ENCODE data around the gene GPC6.

Gene GPC6

GRCh38 chr13:93686399-93686798 is 459.8 kb downstream of the GPC6 start:
- DNase-seq (ENCODE audit: low read depth): no peak

GRCh38 chr13:93687261-93687660 is 460.7 kb downstream of the GPC6 start:
- no peak for DNase-seq (ENCODE audit: low read depth)

GRCh38 chr13:93689333-93689732 is 462.7 kb downstream of the GPC6 start:
- no peak for DNase-seq (ENCODE audit: low read depth)

GRCh38 chr13:93690139-93690538 is 463.5 kb downstream of the GPC6 start:
- no peak for DNase-seq (ENCODE audit: low read depth)

GRCh38 chr13:93698016-93698613 is 471.5 kb downstream of the GPC6 start:
- DNase-seq (ENCODE audit: low read depth): no peak

GRCh38 chr13:93700115-93700514 is 473.5 kb downstream of the GPC6 start:
- no peak for DNase-seq (ENCODE audit: low read depth)

- no peak for DNase-seq (ENCODE audit: low read depth)
These were observed 481.9 kb downstream of the GPC6 start for GRCh38 chr13:93708308-93709075.

- no peak for DNase-seq (ENCODE audit: low read depth)
These were observed 483.1 kb downstream of the GPC6 start for GRCh38 chr13:93709506-93710244.

GRCh38 chr13:93714171-93714570 is 487.6 kb downstream of the GPC6 start:
- DNase-seq (ENCODE audit: low read depth): no peak

GRCh38 chr13:93715866-93716265 is 489.3 kb downstream of the GPC6 start:
- DNase-seq (ENCODE audit: low read depth): no peak

- no peak for DNase-seq (ENCODE audit: low read depth)
These were observed 490.0 kb downstream of the GPC6 start for GRCh38 chr13:93716623-93717022.

- no peak for DNase-seq (ENCODE audit: low read depth)
These were observed 494.9 kb downstream of the GPC6 start for GRCh38 chr13:93721483-93721882.

- no peak for DNase-seq (ENCODE audit: low read depth)
These were observed 496.7 kb downstream of the GPC6 start for GRCh38 chr13:93723316-93723715.

GRCh38 chr13:93724187-93724586 is 497.6 kb downstream of the GPC6 start:
- no peak for DNase-seq (ENCODE audit: low read depth)

GRCh38 chr13:93726173-93726957 is 499.8 kb downstream of the GPC6 start:
- no peak for DNase-seq (ENCODE audit: low read depth)

- DNase-seq (ENCODE audit: low read depth): no peak
These were observed 500.9 kb downstream of the GPC6 start for GRCh38 chr13:93727211-93728141.

GRCh38 chr13:93729383-93729782 is 502.8 kb downstream of the GPC6 start:
- DNase-seq (ENCODE audit: low read depth): no peak

- DNase-seq (ENCODE audit: low read depth): no peak
These were observed 504.2 kb downstream of the GPC6 start for GRCh38 chr13:93730780-93731179.

- DNase-seq (ENCODE audit: low read depth): no peak
These were observed 505.6 kb downstream of the GPC6 start for GRCh38 chr13:93732186-93732585.

GRCh38 chr13:93736081-93736480 is 509.5 kb downstream of the GPC6 start:
- DNase-seq (ENCODE audit: low read depth): no peak

GRCh38 chr13:93736909-93737308 is 510.3 kb downstream of the GPC6 start:
- no peak for DNase-seq (ENCODE audit: low read depth)
